DND-41 (cell line): ENCODE data around the gene SEPTIN10.

Source experiments
- ATAC-seq: fragments of 200-7000 bp; cut with Tn5 transposase; 3 replicates; pipeline ENCODE4 v1.9.1; 2021; ENCODE audit warnings: low read depth; ENCODE audit not compliant: insufficient read depth
- DNase-seq: peaks from one replicate; pipeline ENCODE4 v3.0.0-alpha.2; 2020
- H2AFZ ChIP-seq: 2 replicates; pipeline ENCODE4 v1.6.0; 2012; ENCODE audit warnings: low read depth, low read length
- H3K27ac ChIP-seq: 2 replicates; pipeline ENCODE4 v1.5.1; 2012; ENCODE audit warnings: low read length, inconsistent platforms
- H3K27me3 ChIP-seq: fragments of 200-600 bp; sonication (generic); 2 replicates; pipeline ENCODE4 v1.6.0; 2012; ENCODE audit warnings: low read length, mild to moderate bottlenecking, inconsistent platforms; ENCODE audit not compliant: insufficient read depth, poor library complexity
- H3K36me3 ChIP-seq: 2 replicates; pipeline ENCODE4 v1.5.1; 2012; ENCODE audit warnings: low read length, inconsistent platforms; ENCODE audit not compliant: insufficient read depth
- H3K4me1 ChIP-seq: 2 replicates; pipeline ENCODE4 v1.5.1; 2012; ENCODE audit warnings: mild to moderate bottlenecking, low read length; ENCODE audit not compliant: insufficient read depth
- H3K4me2 ChIP-seq: 2 replicates; pipeline ENCODE4 v1.6.0; 2012; ENCODE audit warnings: mild to moderate bottlenecking, moderate library complexity, low read length, inconsistent platforms; ENCODE audit not compliant: insufficient read depth
- H3K4me3 ChIP-seq, 2 experiments: fragments of 200-600 bp in 1 of 2; shearing (Covaris generic) in 1 of 2; 2 replicates each; pipeline ENCODE4 v1.5.1; 2012 to 2016; ENCODE audit warnings: inconsistent platforms in 2 of 2, low read length in 2 of 2, mild to moderate bottlenecking in 2 of 2, low read depth in 1 of 2, moderate library complexity in 1 of 2
- H3K79me2 ChIP-seq: 2 replicates; pipeline ENCODE4 v1.6.0; 2012; ENCODE audit warnings: low read length, inconsistent platforms; ENCODE audit not compliant: insufficient read depth
- H3K9ac ChIP-seq: 2 replicates; pipeline ENCODE4 v1.6.0; 2012; ENCODE audit warnings: low read depth, mild to moderate bottlenecking, inconsistent platforms, low read length, moderate library complexity
- H3K9me3 ChIP-seq: 2 replicates; pipeline ENCODE4 v1.5.1; 2012; ENCODE audit warnings: low read length, moderate library complexity, mild to moderate bottlenecking, inconsistent platforms; ENCODE audit not compliant: insufficient read depth, severe bottlenecking
- H4K20me1 ChIP-seq: 2 replicates; pipeline ENCODE4 v1.6.0; 2012; ENCODE audit warnings: low read length; ENCODE audit not compliant: insufficient read depth
- EZH2 ChIP-seq: IDR thresholded peaks from 3 replicates; pipeline ENCODE4 v1.6.1; 2012; ENCODE audit warnings: borderline replicate concordance, low read depth, mild to moderate bottlenecking, moderate library complexity, low read length, inconsistent platforms; ENCODE audit not compliant: severe bottlenecking
- TF ChIP-seq, protein P1 (sequence below): IDR thresholded peaks from 2 replicates; pipeline ENCODE4 v1.5.1; 2012; ENCODE audit warnings: borderline replicate concordance, low read length, moderate library complexity, mild to moderate bottlenecking; ENCODE audit not compliant: poor library complexity, severe bottlenecking; ENCODE audit errors: extremely low read depth

The SEPTIN10 gene

GRCh38 chr2:109595644-109596043, 18.1 kb downstream of the SEPTIN10 start:
- no peaks in the 10 kb centered on the region for H3K79me2 ChIP-seq

DNA sequence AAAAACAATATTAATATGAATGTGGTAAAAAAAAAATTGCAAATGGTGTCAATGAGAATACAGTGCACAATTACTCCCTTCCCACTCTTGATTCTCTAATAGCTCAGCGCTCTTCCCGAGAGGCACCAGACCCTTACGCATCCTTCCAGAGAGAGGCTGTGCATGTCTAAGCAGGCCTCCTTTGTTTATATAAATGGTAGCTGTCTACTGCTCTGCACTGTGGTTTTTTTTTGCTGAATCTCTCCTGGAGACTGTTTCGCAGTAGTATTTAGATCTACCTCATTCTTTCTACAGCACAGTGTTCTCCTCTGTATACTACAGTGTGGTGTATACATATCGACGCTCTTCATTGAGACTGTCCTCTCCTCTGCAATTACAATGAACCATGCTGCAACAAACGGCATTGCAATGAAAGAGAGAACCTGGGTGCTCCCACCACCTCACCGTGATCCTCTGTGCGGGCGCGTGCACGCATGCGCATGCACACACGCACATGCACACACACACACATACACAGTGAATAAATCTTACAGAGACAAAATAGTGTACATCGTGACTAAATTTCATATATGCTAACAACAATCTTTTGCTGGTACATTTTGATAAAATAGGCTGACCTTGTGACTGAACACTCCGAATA, 19.4 kb downstream of the SEPTIN10 start:
- no peak for DNase-seq
- no peaks in the 10 kb centered on the region for H3K79me2 ChIP-seq

More at GRCh38 chr2:109595644-109596043, 18.1 kb downstream of the SEPTIN10 start:
- no peak overlapping the region for H2AFZ ChIP-seq
- H3K9me3 ChIP-seq: no peaks in the 10 kb centered on the region
- H3K27me3 ChIP-seq: peaks cover 6% of the 10 kb centered on the region
- H4K20me1 ChIP-seq: no peaks in the 10 kb centered on the region
- no peak overlapping the region for H3K4me2 ChIP-seq
- H3K27ac ChIP-seq: no peak overlapping the region
- no peak for ATAC-seq
- DNase-seq: no peak
- no peaks in the 10 kb centered on the region for H3K4me1 ChIP-seq
- H3K4me3 ChIP-seq: no peak overlapping the region
- H3K9ac ChIP-seq: no peak overlapping the region
- TF ChIP-seq, protein P1, sequence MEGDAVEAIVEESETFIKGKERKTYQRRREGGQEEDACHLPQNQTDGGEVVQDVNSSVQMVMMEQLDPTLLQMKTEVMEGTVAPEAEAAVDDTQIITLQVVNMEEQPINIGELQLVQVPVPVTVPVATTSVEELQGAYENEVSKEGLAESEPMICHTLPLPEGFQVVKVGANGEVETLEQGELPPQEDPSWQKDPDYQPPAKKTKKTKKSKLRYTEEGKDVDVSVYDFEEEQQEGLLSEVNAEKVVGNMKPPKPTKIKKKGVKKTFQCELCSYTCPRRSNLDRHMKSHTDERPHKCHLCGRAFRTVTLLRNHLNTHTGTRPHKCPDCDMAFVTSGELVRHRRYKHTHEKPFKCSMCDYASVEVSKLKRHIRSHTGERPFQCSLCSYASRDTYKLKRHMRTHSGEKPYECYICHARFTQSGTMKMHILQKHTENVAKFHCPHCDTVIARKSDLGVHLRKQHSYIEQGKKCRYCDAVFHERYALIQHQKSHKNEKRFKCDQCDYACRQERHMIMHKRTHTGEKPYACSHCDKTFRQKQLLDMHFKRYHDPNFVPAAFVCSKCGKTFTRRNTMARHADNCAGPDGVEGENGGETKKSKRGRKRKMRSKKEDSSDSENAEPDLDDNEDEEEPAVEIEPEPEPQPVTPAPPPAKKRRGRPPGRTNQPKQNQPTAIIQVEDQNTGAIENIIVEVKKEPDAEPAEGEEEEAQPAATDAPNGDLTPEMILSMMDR: no peak
- TF ChIP-seq EZH2: no peak
- no peaks in the 10 kb centered on the region for H3K36me3 ChIP-seq

GRCh38 chr2:109592905-109593304, 20.9 kb downstream of the SEPTIN10 start:
- Histone ChIP-seq H3K27me3 (peaks cover 3% of the 10 kb centered on the region), H2AFZ (no peak overlapping the region), H3K36me3 (no peaks in the 10 kb centered on the region), H3K9ac (no peak overlapping the region), H3K4me2 (no peak overlapping the region), H3K79me2 (no peaks in the 10 kb centered on the region), H3K4me3 (no peak overlapping the region), H3K9me3 (no peaks in the 10 kb centered on the region), H3K4me1 (no peaks in the 10 kb centered on the region), H4K20me1 (no peaks in the 10 kb centered on the region), H3K27ac (no peak overlapping the region)
- TF ChIP-seq, protein P1: no peak
- no peak for TF ChIP-seq EZH2
- ATAC-seq (no peak), DNase-seq (no peak)

More for the DNA sequence above, 19.4 kb downstream of the SEPTIN10 start:
- Histone ChIP-seq H3K4me1 (no peaks in the 10 kb centered on the region), H3K9me3 (no peaks in the 10 kb centered on the region), H3K4me2 (no peak overlapping the region), H2AFZ (no peak overlapping the region), H4K20me1 (no peaks in the 10 kb centered on the region), H3K9ac (no peak overlapping the region), H3K27me3 (peaks cover 3% of the 10 kb centered on the region), H3K36me3 (no peaks in the 10 kb centered on the region), H3K4me3 (no peak overlapping the region), H3K27ac (no peak overlapping the region)
- TF ChIP-seq, protein P1: no peak
- no peak for TF ChIP-seq EZH2
- no peak for ATAC-seq
